A549 treated with Hydrocortisone at 1 μM for 4 hours (cell line): ENCODE measurements around the gene PAM16. TPM values are rescaled to one million over a fixed set of nuclear protein-coding genes. Genes with fewer than 3 reads are reported as not detected.

Experiments
- total RNA-seq: library from RNA; stranded (reverse); fragments of 200-300 nt; extraction: Qiagen RNA extraction; gene quantifications from 5 replicates; pipeline ENCODE4 v1.2.3, GENCODE V29; 2022

PAM16 gene
- 52.1 to 77.7 TPM (median 77.1 TPM) in 5 replicates for total RNA-seq

GRCh38 chr16:4350787-4351659 is at the start of gene PAM16:
PAM16 (minus strand) TSS chr16:4351321; CDS start chr16:4351234, 87 bp downstream.

GRCh38 chr16:4371357-4372000 is 20.4 kb upstream of the PAM16 start, which contains the start of gene VASN:
VASN (plus strand) TSS chr16:4371848; CDS start chr16:4380878, 9,030 bp downstream.

DNA sequence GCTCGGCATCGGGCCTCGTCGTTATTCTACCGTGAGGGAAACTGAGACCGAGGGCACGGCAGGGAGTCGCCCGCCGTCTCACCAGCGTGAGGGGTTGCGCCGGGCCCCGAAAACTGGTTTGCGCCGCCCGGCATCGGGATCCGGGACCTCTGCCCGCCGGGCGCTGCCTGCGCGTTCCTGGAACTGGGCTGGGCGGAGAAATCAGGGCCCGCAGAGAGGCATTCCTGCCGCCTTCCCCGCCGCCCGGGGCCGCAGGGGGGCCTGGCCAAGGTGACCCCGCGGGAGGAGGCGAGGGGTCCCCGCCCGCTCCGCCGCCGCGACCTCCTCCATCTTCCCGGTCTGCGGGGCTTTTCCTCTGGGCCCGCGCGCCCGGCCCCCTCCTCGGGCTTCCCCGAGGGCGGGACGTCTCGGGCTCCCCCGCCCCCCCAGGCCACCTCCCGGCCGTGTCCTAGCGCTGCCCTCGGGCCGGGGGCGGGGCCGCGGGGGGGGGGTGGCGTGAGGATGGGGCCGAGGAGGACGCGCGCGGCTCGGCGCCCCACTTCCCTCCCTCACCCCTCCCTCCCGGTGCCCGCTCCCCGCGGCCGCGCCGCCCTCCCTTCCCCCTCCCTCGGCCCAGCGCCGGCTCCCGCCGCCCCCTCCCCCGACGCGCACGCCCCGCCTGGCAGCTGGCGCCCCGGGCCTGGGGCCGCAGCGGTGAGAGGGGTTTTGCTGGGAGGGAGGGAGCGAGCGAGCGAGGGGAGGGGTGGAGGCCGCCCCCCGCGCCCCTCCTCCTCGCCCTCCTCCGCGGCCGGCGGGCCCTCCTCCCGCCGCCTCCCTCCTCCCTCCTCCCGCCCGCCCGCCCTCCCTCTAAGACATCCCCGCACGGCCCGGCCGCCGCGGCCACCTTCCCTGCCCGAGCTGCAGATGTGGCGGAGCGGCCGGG is 35.7 kb downstream of the PAM16 start, which contains the start of gene GLIS2:
Gene GLIS2, plus strand, starts transcription at position 882 of the 922 bp plus-strand sequence. CDS start 16,214 bp downstream, outside the sequence.

Other genes starting within 250 kb of the PAM16 start
- gene ADCY9, start 234.9 kb downstream of the PAM16 start, total RNA-seq, result 6.4 to 8.9 TPM (median 7.3 TPM) in 5 replicates
- 0.03 to 0.08 TPM (median 0.06 TPM) in 5 replicates for gene SRL, start 109.2 kb downstream of the PAM16 start, total RNA-seq
- gene TFAP4, start 78.3 kb downstream of the PAM16 start, total RNA-seq, result 12.8 to 16.9 TPM (median 14.4 TPM) in 5 replicates
- gene GLIS2, start 35.3 kb downstream of the PAM16 start, total RNA-seq, result 22.2 to 27.5 TPM (median 25.3 TPM) in 5 replicates
- 4.0 to 6.0 TPM (median 5.5 TPM) in 5 replicates for gene VASN, start 20.5 kb upstream of the PAM16 start, total RNA-seq
- 13.1 to 18.8 TPM (median 18.2 TPM) in 5 replicates for gene CORO7, start 65.3 kb upstream of the PAM16 start, total RNA-seq
- 67.9 to 70.4 TPM (median 68.8 TPM) in 5 replicates for gene DNAJA3, start 74.5 kb upstream of the PAM16 start, total RNA-seq
- 42.5 to 48.7 TPM (median 46.5 TPM) in 5 replicates for gene NMRAL1, start 123.3 kb upstream of the PAM16 start, total RNA-seq
- 57.4 to 69.7 TPM (median 64.8 TPM) in 5 replicates for gene HMOX2, start 125.1 kb upstream of the PAM16 start, total RNA-seq
- 12.7 to 14.8 TPM (median 14.1 TPM) in 5 replicates for gene CDIP1, start 187.5 kb upstream of the PAM16 start, total RNA-seq
- 0.05 to 0.08 TPM (median 0.06 TPM) in 4 of 5 replicates, not detected in the other for gene C16orf96, start 205.0 kb upstream of the PAM16 start, total RNA-seq